Kidney (tissue), 14 donors: ENCODE data around the gene WFIKKN2. TPM values are rescaled to one million over a fixed set of nuclear protein-coding genes. Genes with fewer than 3 reads are reported as not detected.
A peak's percentile ranks its signal among the peaks of the same experiment; 100 is the strongest.

ENCODE experiments used
- DNase-seq, 5 donors: peaks; one replicate each; pipeline ENCODE4 v3.0.0-alpha.2; 2013 to 2020
- FAIRE-seq: peaks from 2 replicates; lab custom pipeline; 2012; peaks lifted over from hg19 to GRCh38; lab: Jason Lieb, UNC
- H3K27ac ChIP-seq, 2 donors: one replicate each; pipeline ENCODE4 v1.7.0; 2013; ENCODE audit warnings: low read depth in 2 of 2, low read length in 2 of 2, inconsistent platforms in 1 of 2
- H3K27me3 ChIP-seq: one replicate; pipeline ENCODE4 v1.7.1; 2013; ENCODE audit warnings: low read length, inconsistent platforms; ENCODE audit not compliant: control insufficient read depth, insufficient read depth
- H3K36me3 ChIP-seq, 3 donors: one replicate each; pipeline versions ENCODE4 v1.7.0 to v1.7.1; 2013; ENCODE audit warnings: low read length in 3 of 3, control low read depth in 1 of 3, inconsistent platforms in 1 of 3; ENCODE audit not compliant: insufficient read depth in 3 of 3, control insufficient read depth in 2 of 3
- H3K4me1 ChIP-seq, 3 donors: one replicate each; pipeline versions ENCODE4 v1.7.0 to v1.7.1; 2013; ENCODE audit warnings: low read length in 3 of 3, inconsistent platforms in 1 of 3, low read depth in 1 of 3; ENCODE audit not compliant: control insufficient read depth in 2 of 3, insufficient read depth in 2 of 3
- H3K4me3 ChIP-seq, 3 donors: one replicate each; pipeline versions ENCODE4 v1.7.0 to v1.8.1; 2013; ENCODE audit warnings: low read length in 3 of 3, control low read depth in 1 of 3, inconsistent platforms in 1 of 3
- H3K9ac ChIP-seq, 3 donors: one replicate each; pipeline versions ENCODE4 v1.7.0 to v1.7.1; 2013; ENCODE audit warnings: low read length in 3 of 3, control low read depth in 1 of 3, inconsistent platforms in 1 of 3
- H3K9me3 ChIP-seq, 3 donors: one replicate each; pipeline versions ENCODE4 v1.7.0 to v1.7.1; 2013; ENCODE audit warnings: low read length in 3 of 3, control low read depth in 1 of 3, inconsistent platforms in 1 of 3; ENCODE audit not compliant: control insufficient read depth in 2 of 3, insufficient read depth in 1 of 3
- CTCF ChIP-seq: IDR thresholded peaks from 3 replicates; pipeline ENCODE4 v1.5.1; 2012; ENCODE audit warnings: mild to moderate bottlenecking, moderate library complexity, borderline replicate concordance; ENCODE audit not compliant: insufficient read depth; ENCODE audit errors: extremely low read depth
- intact Hi-C: fragments of 100-400 bp; cut with DNase I; formaldehyde crosslinking; loops from one replicate; pipeline ENCODE4 v1.11.1; 2022
- polyA plus RNA-seq: library from polyadenylated mRNA; stranded (reverse); fragments of 350-450 nt; fragmentation: Illumina TruSeq; extraction: RNeasy Lipid Tissue Mini Kit (QIAGEN cat#74804); gene quantifications from one replicate; pipeline ENCODE4 v1.2.3, GENCODE V29; 2014; ENCODE audit warnings: low read depth, low replicate concordance; ENCODE audit not compliant: insufficient read depth
- total RNA-seq: library from RNA; stranded (reverse); fragmentation: NEBNext Ultra II Directional; extraction: Animal tissue kit (Norgen Biotek cat#: 25700); gene quantifications from one replicate; pipeline ENCODE4 v1.2.1, GENCODE V29; 2021
- donor health status: control.
- donor health status: control.
- donor health status: control.
- donor health status: control.
- donor health status: control.
- donor health status: DM: yes; HTN: yes; CAD: no.
- donor health status: Normal renal cell carcinoma (clear cell type).

Gene WFIKKN2
- total and polyA plus RNA-seq, 2 donors from 2014 or later: 0.09 TPM; not detected in 1

GRCh38 chr17:50797135-50797810 is 38.1 kb upstream of the WFIKKN2 start:
- DNase-seq (peak in 1 of 5 donors; percentile 34), FAIRE-seq (no peak)
- Histone ChIP-seq H3K9ac (no peak overlapping the region), H3K27me3 (no peaks in the 10 kb centered on the region), H3K36me3 (no peaks in the 10 kb centered on the region), H3K27ac (no peak overlapping the region), H3K4me1 (no peaks in the 10 kb centered on the region), H3K9me3 (no peaks in the 10 kb centered on the region), H3K4me3 (no peak overlapping the region)
- TF ChIP-seq CTCF: no peak
- intact Hi-C loops: no loop called here

- no peak overlapping the region for H3K27ac ChIP-seq
- no peak for TF ChIP-seq CTCF
- FAIRE-seq (no peak), DNase-seq (no peak)
- intact Hi-C loops: no loop called here
- no peak overlapping the region for H3K9ac ChIP-seq
- no peaks in the 10 kb centered on the region for H3K9me3 ChIP-seq
- H3K4me1 ChIP-seq: no peaks in the 10 kb centered on the region
- no peaks in the 10 kb centered on the region for H3K36me3 ChIP-seq
- H3K4me3 ChIP-seq: no peak overlapping the region
- no peaks in the 10 kb centered on the region for H3K27me3 ChIP-seq
Observed at GRCh38 chr17:50798424-50799288, 36.7 kb upstream of the WFIKKN2 start.

GRCh38 chr17:50799582-50799981 is 35.8 kb upstream of the WFIKKN2 start:
- Histone ChIP-seq H3K9me3 (no peaks in the 10 kb centered on the region), H3K4me3 (no peak overlapping the region), H3K4me1 (no peaks in the 10 kb centered on the region), H3K9ac (no peak overlapping the region), H3K27ac (no peak overlapping the region), H3K36me3 (no peaks in the 10 kb centered on the region), H3K27me3 (no peaks in the 10 kb centered on the region)
- no peak for TF ChIP-seq CTCF
- FAIRE-seq (no peak), DNase-seq (no peak)
- intact Hi-C loops: no loop called here
